ENCODE measurements around the gene OR52E2. TPM values are rescaled to one million over a fixed set of nuclear protein-coding genes. Genes with fewer than 3 reads are reported as not detected.

Gene OR52E2
- total RNA-seq, 1 donor from 2014 or later = not detected

DNA sequence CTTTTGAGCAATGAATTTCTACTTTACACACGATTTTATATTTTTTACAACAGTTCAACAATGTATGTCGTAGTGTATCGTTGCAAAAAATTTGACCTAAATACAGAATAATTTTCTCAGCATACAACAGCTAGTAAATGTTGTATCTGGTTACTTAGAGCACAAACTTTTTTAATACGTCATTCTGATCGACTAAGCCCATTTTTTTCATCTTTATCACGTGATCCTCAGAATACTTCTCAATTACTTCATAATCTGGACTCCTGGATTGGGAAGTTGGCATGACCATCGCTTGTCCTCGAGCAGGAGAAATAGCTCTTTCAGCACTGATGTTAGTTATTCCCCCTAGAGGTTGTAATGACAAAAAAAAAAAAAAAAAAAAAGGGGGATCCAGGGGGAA lies 48.2 kb downstream of the OR52E2 start:
- DNase-seq = no peak

Other genes starting within 250 kb of the OR52E2 start
- not detected for gene OR51F2, start 238.3 kb downstream of the OR52E2 start, total RNA-seq
- not detected for gene OR51S1, start 210.4 kb downstream of the OR52E2 start, total RNA-seq
- gene OR51T1, start 177.7 kb downstream of the OR52E2 start, total RNA-seq = not detected
- gene OR51A7, start 155.8 kb downstream of the OR52E2 start, total RNA-seq = not detected
- not detected for gene OR51G2, start 140.3 kb downstream of the OR52E2 start, total RNA-seq
- gene OR51G1, start 135.3 kb downstream of the OR52E2 start, total RNA-seq = not detected
- not detected for gene OR51A4, start 112.0 kb downstream of the OR52E2 start, total RNA-seq
- not detected for gene OR51A2, start 103.9 kb downstream of the OR52E2 start, total RNA-seq
- gene OR51L1, start 64.8 kb downstream of the OR52E2 start, total RNA-seq = not detected
- not detected for gene OR52J3, start 13.1 kb downstream of the OR52E2 start, total RNA-seq
- not detected for gene OR52E1, start 9.9 kb upstream of the OR52E2 start, total RNA-seq
- gene OR52A5, start 78.7 kb upstream of the OR52E2 start, total RNA-seq = not detected
- not detected for gene OR52A1, start 95.1 kb upstream of the OR52E2 start, total RNA-seq
- gene OR51V1, start 141.1 kb upstream of the OR52E2 start, total RNA-seq = not detected
- 162 TPM for gene HBB, start 167.4 kb upstream of the OR52E2 start, total RNA-seq
- gene HBD, start 174.9 kb upstream of the OR52E2 start, total RNA-seq = not detected
- gene HBG1, start 190.2 kb upstream of the OR52E2 start, total RNA-seq = 7.5 TPM
- 982 TPM for gene HBG2, start 195.2 kb upstream of the OR52E2 start, total RNA-seq
- 3.3 TPM for gene HBE1, start 210.3 kb upstream of the OR52E2 start, total RNA-seq
- gene OR51B4, start 242.3 kb upstream of the OR52E2 start, total RNA-seq = not detected

All from tongue (tissue), 2 donors.